ENCODE measurements around the gene NRCAM. TPM values are rescaled to one million over a fixed set of nuclear protein-coding genes. Genes with fewer than 3 reads are reported as not detected.

Gene NRCAM
- total RNA-seq, 6 donors from 2014 or later, result 2.5 to 23.0 (median 5.0) TPM

DNA sequence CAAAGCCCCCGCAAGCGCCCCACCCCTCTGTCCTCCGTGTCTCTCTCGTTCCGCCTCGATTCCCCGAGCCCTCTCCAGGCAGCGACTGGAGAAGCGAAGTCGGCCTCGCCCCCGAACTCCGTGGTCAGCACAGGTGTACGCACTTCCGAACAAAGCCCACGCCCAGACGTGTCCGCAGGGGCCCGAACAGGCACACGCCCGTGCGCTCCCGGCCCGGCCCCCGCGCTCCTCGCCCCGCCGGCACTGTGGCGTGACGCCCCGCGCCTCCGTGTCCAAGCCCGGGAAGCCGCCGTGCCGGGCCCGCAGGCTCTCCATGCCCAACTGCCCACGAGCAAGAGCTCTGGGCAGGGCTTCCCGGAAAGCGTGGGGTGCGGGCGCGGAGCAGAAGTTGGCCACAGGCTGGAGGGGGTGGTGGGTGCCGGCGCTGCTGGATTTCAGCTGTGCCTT, 662 bp downstream of the NRCAM start:
- H3K9me3 ChIP-seq, result no peaks in the 10 kb centered on the region
- peaks cover 0 to 21% (median 10%) of the 10 kb centered on the region in 4 donors for H3K27me3 ChIP-seq
- no peak for TF ChIP-seq POLR2A (IDR thresholded peaks at IDR 0.05)
- TF ChIP-seq EP300 (IDR thresholded peaks at IDR 0.05), result no peak
- TF ChIP-seq POLR2AphosphoS5 (IDR thresholded peaks at IDR 0.05), result no peak
- TF ChIP-seq, protein P1, sequence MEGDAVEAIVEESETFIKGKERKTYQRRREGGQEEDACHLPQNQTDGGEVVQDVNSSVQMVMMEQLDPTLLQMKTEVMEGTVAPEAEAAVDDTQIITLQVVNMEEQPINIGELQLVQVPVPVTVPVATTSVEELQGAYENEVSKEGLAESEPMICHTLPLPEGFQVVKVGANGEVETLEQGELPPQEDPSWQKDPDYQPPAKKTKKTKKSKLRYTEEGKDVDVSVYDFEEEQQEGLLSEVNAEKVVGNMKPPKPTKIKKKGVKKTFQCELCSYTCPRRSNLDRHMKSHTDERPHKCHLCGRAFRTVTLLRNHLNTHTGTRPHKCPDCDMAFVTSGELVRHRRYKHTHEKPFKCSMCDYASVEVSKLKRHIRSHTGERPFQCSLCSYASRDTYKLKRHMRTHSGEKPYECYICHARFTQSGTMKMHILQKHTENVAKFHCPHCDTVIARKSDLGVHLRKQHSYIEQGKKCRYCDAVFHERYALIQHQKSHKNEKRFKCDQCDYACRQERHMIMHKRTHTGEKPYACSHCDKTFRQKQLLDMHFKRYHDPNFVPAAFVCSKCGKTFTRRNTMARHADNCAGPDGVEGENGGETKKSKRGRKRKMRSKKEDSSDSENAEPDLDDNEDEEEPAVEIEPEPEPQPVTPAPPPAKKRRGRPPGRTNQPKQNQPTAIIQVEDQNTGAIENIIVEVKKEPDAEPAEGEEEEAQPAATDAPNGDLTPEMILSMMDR (IDR thresholded peaks at IDR 0.05), result no peak
- peaks cover 16 to 28% (median 21%) of the 10 kb centered on the region in 4 donors for H3K4me1 ChIP-seq
- no peaks in the 10 kb centered on the region for H3K36me3 ChIP-seq
- WGBS, 2 donors, result 0% methylated on average over 3 of the region's 47 CpGs; no CpG with 5 or more reads in 1 of the 2 donors
- DNase-seq (no peak), ATAC-seq (ENCODE audit: low FRiP score in 2 of 2) (peak in 1 of 2 donors; percentile 31)
- peak overlapping the region; percentile 34 to 56 (median 52) for H3K4me3 ChIP-seq
- H3K27ac ChIP-seq, result peak overlapping the region in 2 of 4 donors; percentile 12 to 13

DNA sequence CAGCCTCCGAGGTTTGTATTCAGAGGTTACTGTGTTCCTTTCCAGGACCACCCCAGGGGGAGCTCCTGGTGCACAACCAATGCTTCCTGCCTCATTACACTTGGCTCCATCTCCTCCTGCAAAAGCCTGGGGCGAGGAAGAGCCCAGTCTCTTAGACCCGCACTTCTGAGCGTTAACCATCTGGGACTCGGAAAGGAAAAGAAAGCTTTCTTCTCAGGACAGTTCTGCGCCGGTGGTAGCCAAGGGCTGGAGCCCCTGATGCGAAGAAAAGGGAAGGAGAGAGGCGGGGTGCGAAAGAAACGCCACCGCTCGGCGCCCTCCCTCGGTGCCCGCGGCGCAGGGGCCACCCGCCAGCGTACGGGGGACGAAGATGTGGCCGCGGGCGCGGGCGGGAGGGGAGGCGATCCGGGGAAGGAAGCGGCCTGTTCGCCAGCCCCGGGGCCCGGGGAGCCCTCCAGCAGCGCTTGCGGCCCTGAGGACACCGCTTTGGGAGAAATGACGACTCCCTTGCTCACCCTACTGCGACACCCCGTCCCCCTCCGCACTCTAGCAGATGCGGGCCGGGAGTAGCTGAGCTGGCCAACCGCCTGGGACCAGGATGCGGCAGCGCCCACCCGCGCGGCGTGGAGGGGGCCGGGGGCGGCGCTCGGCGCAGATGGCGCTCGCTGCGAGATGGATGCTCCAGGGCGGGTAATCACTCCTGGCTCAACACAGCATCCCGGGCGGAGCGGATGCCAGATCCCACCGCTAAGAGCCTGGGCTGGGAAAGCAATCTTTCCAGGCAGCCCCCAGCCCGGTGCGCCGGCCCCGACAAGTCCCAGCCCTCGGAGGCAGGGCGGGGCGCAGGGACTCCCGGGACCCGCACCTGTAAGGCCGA, 1.3 kb downstream of the NRCAM start:
- TF ChIP-seq, protein P1 (IDR thresholded peaks at IDR 0.05), result no peak
- TF ChIP-seq EP300 (IDR thresholded peaks at IDR 0.05) (no peak), POLR2A (IDR thresholded peaks at IDR 0.05) (no peak), POLR2AphosphoS5 (IDR thresholded peaks at IDR 0.05) (no peak)

DNA sequence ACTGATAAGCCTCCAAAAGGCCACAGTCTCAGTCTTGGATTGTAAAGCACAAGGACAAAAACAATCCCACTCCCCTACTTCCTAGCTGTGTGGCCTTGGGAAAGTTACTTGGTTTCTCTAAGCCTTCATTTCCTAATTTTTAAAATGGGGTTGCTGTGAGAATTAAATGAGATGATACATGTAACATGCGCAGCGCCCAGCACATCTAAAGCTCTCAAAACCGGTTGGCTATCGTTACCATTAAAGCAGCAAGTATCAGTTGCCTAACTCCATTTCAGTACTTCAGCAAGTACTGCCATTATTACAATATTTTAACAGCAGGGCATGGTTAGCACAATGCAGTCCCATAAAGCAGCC, 1.9 kb downstream of the NRCAM start:
- no peak for DNase-seq
- H3K4me1 ChIP-seq, result peaks cover 16 to 28% (median 21%) of the 10 kb centered on the region in 4 donors
- H3K27ac ChIP-seq, result no peak overlapping the region
- no peaks in the 10 kb centered on the region for H3K36me3 ChIP-seq
- TF ChIP-seq POLR2A (IDR thresholded peaks at IDR 0.05) (no peak), POLR2AphosphoS5 (IDR thresholded peaks at IDR 0.05) (no peak), EP300 (IDR thresholded peaks at IDR 0.05) (no peak)
- H3K4me3 ChIP-seq, result peak overlapping the region in 2 of 4 donors; percentile 54 to 56
- H3K9me3 ChIP-seq, result no peaks in the 10 kb centered on the region
- peaks cover 0 to 21% (median 10%) of the 10 kb centered on the region in 4 donors for H3K27me3 ChIP-seq
- WGBS, 2 donors, result 36 to 52% methylated on average over 4 of the region's 4 CpGs
- no peak for ATAC-seq (ENCODE audit: low FRiP score in 2 of 2)

More for the DNA sequence above, 1.3 kb downstream of the NRCAM start:
- WGBS, 2 donors, result 2 to 3% methylated on average over 33 to 72 of the region's 72 CpGs
- ATAC-seq (ENCODE audit: low FRiP score in 2 of 2), result peak in 1 of 2 donors; percentile 38
- Histone ChIP-seq H3K27ac (peak overlapping the region in 1 of 4 donors; percentile 12), H3K4me3 (peak overlapping the region; percentile 34 to 56 (median 52)), H3K27me3 (peaks cover 0 to 21% (median 10%) of the 10 kb centered on the region in 4 donors), H3K9me3 (no peaks in the 10 kb centered on the region), H3K4me1 (peaks cover 16 to 28% (median 21%) of the 10 kb centered on the region in 4 donors), H3K36me3 (no peaks in the 10 kb centered on the region)
- peak in 1 of 2 donors; percentile 85 for DNase-seq

DNA sequence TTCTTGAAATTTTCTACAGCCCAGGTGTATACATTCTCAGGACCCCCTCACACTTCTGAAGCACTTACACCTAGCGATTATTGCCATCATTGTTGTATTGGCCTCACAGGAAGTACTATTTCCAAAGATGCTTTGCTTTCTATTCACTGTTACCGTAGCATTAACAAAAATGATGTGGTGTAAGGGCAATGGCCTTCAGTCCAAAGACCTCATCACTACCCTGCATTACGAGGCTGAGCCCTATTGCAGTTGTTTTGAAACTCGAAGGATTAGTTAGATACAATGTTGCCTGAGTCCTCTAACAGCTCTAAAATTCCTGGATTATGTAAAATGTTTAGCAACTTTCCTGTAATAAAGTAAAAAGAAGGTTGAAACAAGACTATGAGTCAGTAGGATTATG, 2.9 kb downstream of the NRCAM start:
- ATAC-seq (ENCODE audit: low FRiP score in 2 of 2), result no peak
- Histone ChIP-seq H3K27me3 (peaks cover 0 to 21% (median 10%) of the 10 kb centered on the region in 4 donors), H3K27ac (no peak overlapping the region), H3K36me3 (no peaks in the 10 kb centered on the region), H3K4me3 (no peak overlapping the region), H3K4me1 (peaks cover 16 to 28% (median 21%) of the 10 kb centered on the region in 4 donors), H3K9me3 (no peaks in the 10 kb centered on the region)
- 85 to 89% methylated on average over 4 of the region's 4 CpGs for WGBS, 2 donors
- no peak for DNase-seq
- TF ChIP-seq, protein P1 (IDR thresholded peaks at IDR 0.05), result no peak
- no peak for TF ChIP-seq POLR2AphosphoS5 (IDR thresholded peaks at IDR 0.05)
- no peak for TF ChIP-seq EP300 (IDR thresholded peaks at IDR 0.05)
- no peak for TF ChIP-seq POLR2A (IDR thresholded peaks at IDR 0.05)

DNA sequence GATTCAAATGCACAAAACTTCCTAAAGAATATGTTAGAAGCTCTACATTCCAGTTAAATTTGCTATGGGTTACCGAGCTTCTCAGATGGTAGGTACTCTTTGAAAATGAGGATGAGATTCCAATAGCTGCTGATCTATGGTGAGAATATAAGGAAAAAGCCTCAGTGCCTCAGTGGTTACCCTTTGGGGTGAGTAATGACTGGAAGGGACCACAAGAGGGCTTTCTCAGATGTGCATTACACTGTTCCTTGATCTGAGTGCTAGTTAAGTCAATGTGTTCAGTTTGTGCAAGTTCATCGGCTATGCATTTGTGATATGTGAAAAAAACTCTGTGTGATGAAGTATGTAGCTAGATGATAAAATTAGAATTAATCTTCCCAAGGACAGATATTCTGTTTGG, 3.5 kb downstream of the NRCAM start:
- WGBS, 2 donors, result 64 to 69% methylated on average over 2 of the region's 2 CpGs
- Histone ChIP-seq H3K36me3 (no peaks in the 10 kb centered on the region), H3K4me1 (peaks cover 16 to 28% (median 21%) of the 10 kb centered on the region in 4 donors), H3K9me3 (no peaks in the 10 kb centered on the region), H3K4me3 (no peak overlapping the region), H3K27ac (no peak overlapping the region), H3K27me3 (peaks cover 0 to 21% (median 10%) of the 10 kb centered on the region in 4 donors)
- TF ChIP-seq, protein P1 (IDR thresholded peaks at IDR 0.05), result peak in 5 of 6 experiments; percentile 15 to 47 (median 33)
- no peak for TF ChIP-seq POLR2AphosphoS5 (IDR thresholded peaks at IDR 0.05)
- ATAC-seq (ENCODE audit: low FRiP score in 2 of 2), result peak in 1 of 2 donors; percentile 36
- DNase-seq, result no peak
